Right lobe of liver (tissue), 6 donors: Measurements from ENCODE around the gene B3GLCT. TPM values are rescaled to one million over a fixed set of nuclear protein-coding genes. Genes with fewer than 3 reads are reported as not detected.

Source experiments
- ATAC-seq, 4 donors: fragments of 200-7000 bp; cut with Tn5 transposase; one replicate each; pipeline ENCODE4 v1.9.1; 2020; ENCODE audit warnings: mild to moderate bottlenecking in 4 of 4, moderate library complexity in 4 of 4
- DNase-seq, 3 donors: peaks; one replicate each; pipeline ENCODE4 v3.0.0-alpha.2; 2020
- H3K27ac ChIP-seq, 3 donors: fragments of 200-600 bp; one replicate each; pipeline ENCODE4 v1.8.0; 2022
- H3K27me3 ChIP-seq, 2 donors: fragments of 200-600 bp; one replicate each; pipeline ENCODE4 v1.8.0; 2022
- H3K36me3 ChIP-seq, 4 donors: fragments of 200-600 bp; sonication (generic) in 1 of 4; one replicate each; pipeline versions ENCODE4 v1.5.1 to v1.8.0; 2017 to 2022; ENCODE audit warnings: control low read depth in 1 of 4
- H3K4me1 ChIP-seq, 4 donors: fragments of 200-600 bp; sonication (generic) in 1 of 4; one replicate each; pipeline versions ENCODE4 v1.5.1 to v1.8.0; 2017 to 2022; ENCODE audit warnings: control low read depth in 1 of 4
- H3K4me3 ChIP-seq, 3 donors: fragments of 200-600 bp; one replicate each; pipeline ENCODE4 v1.8.0; 2022
- H3K9me3 ChIP-seq, 4 donors: fragments of 200-600 bp; sonication (generic) in 1 of 4; one replicate each; pipeline versions ENCODE4 v1.5.1 to v1.8.0; 2017 to 2022; ENCODE audit warnings: control low read depth in 1 of 4
- POLR2A ChIP-seq: fragments of 450-650 bp; IDR thresholded peaks from one replicate; pipeline ENCODE4 v1.6.1; 2017; ENCODE audit warnings: antibody characterized with exemption, mild to moderate bottlenecking
- WGBS: methylation state at CpG from one replicate; pipeline ENCODE4 v1.1.6; 2018; ENCODE audit warnings: low coverage, low lambda C conversion rate; ENCODE audit not compliant: insufficient coverage; ENCODE audit errors: missing lambda C conversion rate; 5-methylcytosine and 5-hydroxymethylcytosine counted together
- intact Hi-C, 2 donors: fragments of 100-400 bp; cut with DNase I; formaldehyde crosslinking; loops; one replicate each; pipeline versions ENCODE4 v1.11.2 to v1.14.1; 2022
- total RNA-seq, 6 experiments: library from RNA; depleted of rRNA in 2 of 6; stranded (reverse); fragments of >200 nt in 2 of 6; fragmentation: NEBNext Ultra II Directional in 3 of 6; extraction: Animal tissue kit (Norgen Biotek cat#: 25700) in 3 of 6; gene quantifications; one replicate each; pipeline versions ENCODE4 v1.1.0 to v1.2.4, GENCODE V29; 2016 to 2023
- TF ChIP-seq, protein P1 (sequence below), 4 donors: fragments of 200-600 bp in 3 of 4; fragments of 450-650 bp in 1 of 4; IDR thresholded peaks; one replicate each; pipeline versions ENCODE4 v1.5.1 to v1.8.0; 2016 to 2022; ENCODE audit warnings: antibody characterized with exemption in 4 of 4, mild to moderate bottlenecking in 2 of 4
- donor health status: DM: no; HTN: yes; CAD: no.
- donor health status: DM: no; HTN: no; CAD: no.
- donor health status: DM: no; HTN: no; CAD: no.
- donor health status: DM: no; HTN: yes; CAD: no.
- donor health status: DM: no; HTN: yes; CAD: no.

Gene B3GLCT
- total RNA-seq, 6 experiments from 2014 or later = 2.7 to 3.6 (median 3.0) TPM

DNA sequence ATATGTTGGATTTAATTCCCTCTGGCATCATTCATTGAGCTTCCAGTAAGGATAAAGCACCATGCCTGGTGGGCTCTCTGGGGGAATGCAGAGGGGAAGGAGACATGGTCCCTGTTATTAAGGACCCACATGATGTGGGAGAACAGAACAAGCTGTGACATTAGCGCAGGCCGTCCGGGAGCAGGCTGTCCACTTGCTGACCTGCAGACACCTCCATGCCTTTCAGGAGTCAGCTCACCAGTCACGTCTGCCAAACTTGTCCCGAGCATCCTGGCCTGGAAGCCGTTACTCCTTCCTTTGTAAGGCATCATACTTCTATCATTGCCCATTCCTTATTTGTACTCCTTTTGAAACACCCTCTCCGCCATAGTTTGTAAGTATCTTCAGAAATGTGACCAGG, 23.4 kb downstream of the B3GLCT start:
- Histone ChIP-seq H3K27me3 (no peaks in the 10 kb centered on the region), H3K36me3 (no peaks in the 10 kb centered on the region), H3K9me3 (no peaks in the 10 kb centered on the region), H3K4me3 (no peak overlapping the region), H3K4me1 (peaks cover 0 to 3% (median 0%) of the 10 kb centered on the region in 4 donors), H3K27ac (no peak overlapping the region)
- DNase-seq (no peak), ATAC-seq (no peak)
- WGBS = 71% methylated on average over 4 of the region's 7 CpGs
- no peak for TF ChIP-seq POLR2A
- TF ChIP-seq, protein P1, sequence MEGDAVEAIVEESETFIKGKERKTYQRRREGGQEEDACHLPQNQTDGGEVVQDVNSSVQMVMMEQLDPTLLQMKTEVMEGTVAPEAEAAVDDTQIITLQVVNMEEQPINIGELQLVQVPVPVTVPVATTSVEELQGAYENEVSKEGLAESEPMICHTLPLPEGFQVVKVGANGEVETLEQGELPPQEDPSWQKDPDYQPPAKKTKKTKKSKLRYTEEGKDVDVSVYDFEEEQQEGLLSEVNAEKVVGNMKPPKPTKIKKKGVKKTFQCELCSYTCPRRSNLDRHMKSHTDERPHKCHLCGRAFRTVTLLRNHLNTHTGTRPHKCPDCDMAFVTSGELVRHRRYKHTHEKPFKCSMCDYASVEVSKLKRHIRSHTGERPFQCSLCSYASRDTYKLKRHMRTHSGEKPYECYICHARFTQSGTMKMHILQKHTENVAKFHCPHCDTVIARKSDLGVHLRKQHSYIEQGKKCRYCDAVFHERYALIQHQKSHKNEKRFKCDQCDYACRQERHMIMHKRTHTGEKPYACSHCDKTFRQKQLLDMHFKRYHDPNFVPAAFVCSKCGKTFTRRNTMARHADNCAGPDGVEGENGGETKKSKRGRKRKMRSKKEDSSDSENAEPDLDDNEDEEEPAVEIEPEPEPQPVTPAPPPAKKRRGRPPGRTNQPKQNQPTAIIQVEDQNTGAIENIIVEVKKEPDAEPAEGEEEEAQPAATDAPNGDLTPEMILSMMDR (IDR thresholded peaks at IDR 0.05) = no peak
- intact Hi-C loops = no loop called here

DNA sequence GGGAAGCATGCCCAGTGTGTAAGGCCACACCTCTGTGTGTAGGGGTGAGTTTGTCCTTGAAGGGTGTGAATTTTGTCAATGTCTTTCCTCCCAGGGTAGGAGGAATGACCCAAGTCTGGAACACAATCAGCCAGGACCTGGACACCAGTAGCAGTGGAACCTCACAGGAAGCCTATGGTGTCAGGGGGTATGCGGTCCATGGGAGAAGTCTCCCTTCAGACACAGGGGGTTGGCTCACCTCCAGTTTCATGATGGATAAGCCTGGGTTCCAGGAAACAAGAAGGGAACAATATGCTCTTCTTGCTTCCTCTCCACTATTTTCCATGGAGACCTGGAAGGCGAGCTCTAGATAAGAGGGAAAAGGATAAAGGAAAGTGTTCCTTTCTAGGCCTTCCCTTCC, 23.9 kb downstream of the B3GLCT start:
- Histone ChIP-seq H3K4me1 (peaks cover 0 to 3% (median 0%) of the 10 kb centered on the region in 4 donors), H3K9me3 (no peaks in the 10 kb centered on the region), H3K36me3 (no peaks in the 10 kb centered on the region), H3K4me3 (no peak overlapping the region), H3K27ac (no peak overlapping the region), H3K27me3 (no peaks in the 10 kb centered on the region)
- intact Hi-C loops = no loop called here
- ATAC-seq (peak in 3 of 4 donors; percentile 14 to 75 (median 56)), DNase-seq (no peak)
- 80% methylated on average over 1 of the region's 2 CpGs for WGBS
- TF ChIP-seq, protein P1 (IDR thresholded peaks at IDR 0.05) = no peak
- no peak for TF ChIP-seq POLR2A

DNA sequence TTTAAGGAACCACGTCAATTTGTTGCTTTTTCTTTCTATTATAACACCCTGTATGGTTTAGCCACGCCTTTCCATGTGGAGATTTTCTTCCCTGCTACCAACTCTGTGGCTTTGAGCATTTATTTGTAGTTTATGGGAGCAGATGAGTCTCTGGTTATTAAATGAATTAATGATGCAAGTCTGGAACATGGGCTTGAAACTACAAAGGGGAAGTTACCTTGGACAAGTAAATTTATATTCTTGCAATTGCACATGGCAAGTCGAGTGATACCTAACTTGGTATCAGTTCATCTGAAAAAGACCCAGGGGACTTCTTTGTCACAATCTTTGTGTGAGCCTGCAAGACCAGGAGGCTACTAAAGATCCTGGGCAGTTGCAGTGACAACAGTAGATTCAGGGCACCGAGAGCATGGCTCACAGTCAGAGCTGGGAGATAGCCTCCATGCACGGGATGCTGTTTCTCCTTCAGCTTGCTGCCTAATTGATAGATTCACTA, 24.4 kb downstream of the B3GLCT start:
- Histone ChIP-seq H3K4me1 (peaks cover 0 to 3% (median 0%) of the 10 kb centered on the region in 4 donors), H3K36me3 (no peaks in the 10 kb centered on the region), H3K4me3 (no peak overlapping the region), H3K27ac (no peak overlapping the region), H3K27me3 (no peaks in the 10 kb centered on the region), H3K9me3 (no peaks in the 10 kb centered on the region)
- intact Hi-C loops = no loop called here
- TF ChIP-seq, protein P1 (IDR thresholded peaks at IDR 0.05) = no peak
- no peak for TF ChIP-seq POLR2A
- 97% methylated on average over 4 of the region's 5 CpGs for WGBS
- no peak for DNase-seq
- ATAC-seq = no peak

DNA sequence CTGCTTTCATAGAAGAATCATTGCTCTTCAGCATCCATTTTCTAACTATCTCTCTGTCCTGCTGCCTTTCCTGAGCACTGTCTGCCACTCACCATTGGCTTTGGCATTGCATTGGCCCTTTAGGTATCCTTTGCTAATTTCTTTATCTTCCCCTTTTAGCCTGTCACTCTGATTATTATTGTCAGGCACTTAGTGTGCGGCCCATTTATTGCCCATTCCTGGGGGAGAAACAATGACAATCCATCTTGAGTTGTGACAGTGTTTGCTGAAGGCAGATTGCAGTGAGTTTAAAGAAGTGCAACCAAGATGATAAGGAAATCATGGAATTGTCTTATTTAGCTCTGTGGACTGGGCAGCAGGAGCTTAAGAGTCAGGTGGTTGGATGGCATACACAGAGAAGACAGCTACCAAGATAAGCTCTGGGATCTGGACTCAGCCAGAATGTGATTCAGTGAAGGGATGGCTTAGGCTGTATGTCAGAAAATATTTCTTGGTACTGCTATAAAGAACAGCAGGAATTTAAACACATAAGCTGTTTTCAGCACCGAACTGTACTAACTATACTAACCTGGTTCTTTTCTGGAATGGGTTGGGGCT, 25.3 kb downstream of the B3GLCT start:
- Histone ChIP-seq H3K9me3 (no peaks in the 10 kb centered on the region), H3K27ac (no peak overlapping the region), H3K4me3 (no peak overlapping the region), H3K36me3 (no peaks in the 10 kb centered on the region), H3K27me3 (no peaks in the 10 kb centered on the region), H3K4me1 (peaks cover 0 to 3% (median 0%) of the 10 kb centered on the region in 4 donors)
- WGBS = 86% methylated on average over 1 of the region's 2 CpGs
- TF ChIP-seq POLR2A = no peak
- ATAC-seq (no peak), DNase-seq (no peak)
- intact Hi-C loops = no loop called here

DNA sequence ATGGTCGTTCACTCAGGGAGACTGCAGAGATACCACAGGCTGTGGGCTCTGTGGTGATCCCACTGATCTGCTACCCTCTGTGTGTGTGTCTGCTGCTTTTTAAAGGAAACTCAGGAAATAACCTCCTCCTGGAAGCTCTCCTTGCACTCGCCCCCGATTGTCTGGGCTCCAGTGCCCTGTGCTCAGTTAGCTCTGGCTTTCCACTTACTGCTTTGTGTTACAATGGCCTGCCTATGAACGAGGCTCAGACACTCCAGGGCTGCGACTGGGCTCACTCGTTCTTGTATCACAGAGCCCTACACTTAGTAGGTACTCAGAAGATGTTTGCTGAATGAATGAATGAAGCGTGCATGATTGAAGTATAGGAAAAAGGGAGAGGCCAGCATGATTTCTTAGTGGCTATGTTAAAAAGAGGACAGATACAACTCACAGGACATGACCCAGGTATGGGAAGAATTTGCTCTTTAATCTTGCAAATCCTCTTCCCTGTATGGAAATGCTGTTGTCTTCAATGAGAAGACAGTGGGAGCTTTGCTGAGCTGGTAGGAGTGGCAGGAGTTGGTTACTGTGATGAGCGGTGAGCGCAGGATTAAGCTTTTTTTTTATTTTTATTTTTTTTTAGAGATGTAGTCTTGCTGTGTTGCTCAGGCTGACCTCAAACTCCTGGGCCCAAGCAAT, 26.4 kb downstream of the B3GLCT start:
- no peak for TF ChIP-seq POLR2A
- TF ChIP-seq, protein P1 (IDR thresholded peaks at IDR 0.05) = no peak

More for the DNA sequence above, 26.4 kb downstream of the B3GLCT start:
- no peak overlapping the region for H3K4me3 ChIP-seq
- no peaks in the 10 kb centered on the region for H3K9me3 ChIP-seq
- no peak overlapping the region for H3K27ac ChIP-seq
- no peak for ATAC-seq
- 90% methylated on average over 7 of the region's 9 CpGs for WGBS
- H3K36me3 ChIP-seq = no peaks in the 10 kb centered on the region
- H3K4me1 ChIP-seq = peaks cover 0 to 3% (median 0%) of the 10 kb centered on the region in 4 donors
- H3K27me3 ChIP-seq = no peaks in the 10 kb centered on the region
- intact Hi-C loops = no loop called here
- no peak for DNase-seq
